HepG2 (cell line): ENCODE data around the gene ZSCAN26. TPM values are rescaled to one million over a fixed set of nuclear protein-coding genes. Genes with fewer than 3 reads are reported as not detected.
A peak's percentile ranks its signal among the peaks of the same experiment; 100 is the strongest.

Source experiments
- ATAC-seq: fragments of 200-7000 bp; cut with Tn5 transposase; 3 replicates; pipeline ENCODE4 v1.9.1; 2020; ENCODE audit warnings: mild to moderate bottlenecking, moderate library complexity
- BruUV-seq: library from RNA; stranded (reverse); fragments of 400-500 nt; replicated peaks from 2 replicates; lab custom pipeline; 2021; lab: Mats Ljungman, UMichigan
- CTCF ChIA-PET: fragments of 300-600 bp; formaldehyde crosslinking; extraction: SDS; loops from one replicate; lab custom pipeline; 2021; ENCODE audit warnings: low total read pairs, inconsistent platforms, low intra/inter-chr PET ratio; lab: Yijun Ruan, JAX
- POLR2A ChIA-PET: fragments of 350-600 bp; sonication (Branson Sonifier 250); formaldehyde crosslinking; loops from one replicate; lab custom pipeline; 2020; ENCODE audit warnings: antibody characterized with exemption, inconsistent platforms; lab: Yijun Ruan, JAX
- DNase-seq: peaks from one replicate; pipeline ENCODE4 v3.0.0-alpha.2; 2015; ENCODE audit warnings: low spot score
- FAIRE-seq: peaks from 3 replicates; lab custom pipeline; 2011; peaks lifted over from hg19 to GRCh38; lab: Jason Lieb, UNC
- H2AFZ ChIP-seq: one replicate; pipeline ENCODE4 v1.6.1; 2011; ENCODE audit warnings: low read length, inconsistent platforms
- H3K27ac ChIP-seq: fragments of 300-600 bp; 3 replicates; pipeline ENCODE4 v1.8.0; 2011; ENCODE audit warnings: mixed run types, mild to moderate bottlenecking, mixed read lengths, low read length, inconsistent platforms; ENCODE audit not compliant: insufficient read depth; ENCODE audit errors: extremely low read length
- H3K27me3 ChIP-seq, 2 experiments: fragments of 200-600 bp in 1 of 2; 2 replicates in 1 of 2; 3 replicates in 1 of 2; pipeline versions ENCODE4 v1.6.0 to v1.8.0; 2011; ENCODE audit warnings: low read length in 2 of 2, mild to moderate bottlenecking in 2 of 2, moderate library complexity in 2 of 2, inconsistent platforms in 1 of 2; ENCODE audit not compliant: insufficient read depth in 2 of 2, control insufficient read depth in 1 of 2
- H3K36me3 ChIP-seq, 2 experiments: fragments of 200-600 bp in 1 of 2; replicated peaks in 1 of 2; 2 replicates in 1 of 2; 3 replicates in 1 of 2; pipeline versions ENCODE4 v1.5.1 to v1.8.0; 2011; ENCODE audit warnings: low read length in 2 of 2, inconsistent platforms in 1 of 2; ENCODE audit not compliant: insufficient read depth in 2 of 2, control insufficient read depth in 1 of 2
- H3K4me1 ChIP-seq: 2 replicates; pipeline ENCODE4 v1.5.1; 2012; ENCODE audit warnings: low read length, inconsistent platforms; ENCODE audit not compliant: insufficient read depth
- H3K4me2 ChIP-seq: 2 replicates; pipeline ENCODE4 v1.6.0; 2011; ENCODE audit warnings: low read depth, low read length, inconsistent platforms
- H3K4me3 ChIP-seq, 3 experiments: fragments of 200-600 bp in 1 of 3; sonication (generic), shearing (Covaris generic) in 1 of 3; replicated peaks in 1 of 3; 2 replicates each; pipeline ENCODE4 v1.5.1; 2011 to 2016; ENCODE audit warnings: low read length in 3 of 3, inconsistent platforms in 2 of 3, low read depth in 2 of 3, mild to moderate bottlenecking in 2 of 3, control low read depth in 1 of 3, mixed read lengths in 1 of 3; ENCODE audit not compliant: insufficient read depth in 1 of 3
- H3K79me2 ChIP-seq: one replicate; pipeline ENCODE4 v1.6.1; 2011; ENCODE audit warnings: low read length, inconsistent platforms; ENCODE audit not compliant: insufficient read depth
- H3K9ac ChIP-seq: 2 replicates; pipeline ENCODE4 v1.6.0; 2011; ENCODE audit warnings: mild to moderate bottlenecking, low read depth, low read length, inconsistent platforms; ENCODE audit not compliant: insufficient read depth
- H3K9me3 ChIP-seq: 2 replicates; pipeline ENCODE4 v1.5.1; 2012; ENCODE audit warnings: mild to moderate bottlenecking, low read length
- H4K20me1 ChIP-seq: 2 replicates; pipeline ENCODE4 v1.6.0; 2011; ENCODE audit warnings: inconsistent platforms, mild to moderate bottlenecking, low read length, moderate library complexity; ENCODE audit not compliant: insufficient read depth
- AHR ChIP-seq: IDR thresholded peaks from 2 replicates; pipeline ENCODE4 v1.6.1; 2018; ENCODE audit warnings: missing genetic modification reagents, missing compliant biosample characterization
- ARHGAP35 ChIP-seq: sonication (generic); formaldehyde crosslinking; IDR thresholded peaks from 2 replicates; pipeline ENCODE4 v1.9.0; 2022; ENCODE audit warnings: mild to moderate bottlenecking, inconsistent platforms, moderate library complexity, missing genetic modification reagents, borderline replicate concordance
- FOXA3 ChIP-seq: IDR thresholded peaks from 2 replicates; pipeline ENCODE4 v1.6.1; 2016; ENCODE audit warnings: missing genetic modification reagents, missing compliant biosample characterization
- KMT2A ChIP-seq: sonication (generic); formaldehyde crosslinking; IDR thresholded peaks from 2 replicates; pipeline ENCODE4 v1.4.0; 2020; ENCODE audit warnings: missing genetic modification reagents
- POLR2A ChIP-seq, 2 experiments: IDR thresholded peaks; 2 replicates each; pipeline ENCODE4 v1.6.1; 2011; ENCODE audit warnings: low read depth in 2 of 2, low read length in 2 of 2, mild to moderate bottlenecking in 1 of 2, moderate library complexity in 1 of 2; ENCODE audit not compliant: insufficient read depth in 1 of 2
- RBFOX2 ChIP-seq: fragments of 200-400 bp; formaldehyde crosslinking; IDR thresholded peaks from 2 replicates; pipeline ENCODE4 v1.6.1; 2017; ENCODE audit warnings: low read depth, mild to moderate bottlenecking, low read length
- TBL1XR1 ChIP-seq: fragments of 150-350 bp; IDR thresholded peaks from 2 replicates; pipeline ENCODE4 v1.6.1; 2014; ENCODE audit warnings: borderline replicate concordance, low read length; ENCODE audit not compliant: partially characterized antibody
- WGBS: methylation state at CpG from one replicate; pipeline ENCODE4 v1.1.6; 2017; ENCODE audit warnings: low lambda C conversion rate; 5-methylcytosine and 5-hydroxymethylcytosine counted together
- in situ Hi-C: cut with HindIII; loops from 2 replicates; pipeline ENCODE4 v1.10.0; 2017; ENCODE audit warnings: low pct_unique_long_range_greater_than_20kb; ENCODE audit not compliant: extremely low pct_ligation_motif_present
- intact Hi-C: fragments of 100-400 bp; cut with micrococcal nuclease; formaldehyde crosslinking; loops from one replicate; pipeline ENCODE4 v1.10.0; 2022; ENCODE audit not compliant: unreplicated experiment
- polyA plus RNA-seq, 8 experiments: library from polyadenylated mRNA; depleted of rRNA in 3 of 8; stranded (reverse) in 7 of 8; unstranded in 1 of 8; fragments of >200 nt; fragmentation: Illumina TruSeq in 4 of 8; extraction: Trizol in 4 of 8; gene quantifications; 2 replicates each; pipeline versions ENCODE4 v1.2.1 to v1.2.3, GENCODE V29; 2011 to 2016; ENCODE audit warnings: low read depth in 4 of 8, missing spikeins in 1 of 8, mixed read lengths in 1 of 8; ENCODE audit not compliant: insufficient read depth in 1 of 8
- total RNA-seq, 5 experiments: library from RNA; depleted of rRNA; stranded (reverse); fragments of >200 nt; fragmentation: Illumina TruSeq; extraction: Trizol; gene quantifications; 2 replicates each; pipeline ENCODE4 v1.2.3, GENCODE V29; 2016; ENCODE audit warnings: low read depth in 1 of 5
- TF ChIP-seq, protein P1 (sequence below), 2 experiments: sonication (generic) in 1 of 2; formaldehyde crosslinking in 1 of 2; IDR thresholded peaks; 2 replicates each; pipeline versions ENCODE4 v1.4.0 to v1.6.1; 2016 to 2020; ENCODE audit warnings: borderline replicate concordance in 1 of 2, low read depth in 1 of 2, mild to moderate bottlenecking in 1 of 2, missing genetic modification reagents in 1 of 2

The ZSCAN26 gene
- total and polyA plus RNA-seq, 2 of the 13 experiments (the other 11 are each of a cell fraction or from before 2014, with no cell fraction given): 12.0 to 15.6 TPM

DNA sequence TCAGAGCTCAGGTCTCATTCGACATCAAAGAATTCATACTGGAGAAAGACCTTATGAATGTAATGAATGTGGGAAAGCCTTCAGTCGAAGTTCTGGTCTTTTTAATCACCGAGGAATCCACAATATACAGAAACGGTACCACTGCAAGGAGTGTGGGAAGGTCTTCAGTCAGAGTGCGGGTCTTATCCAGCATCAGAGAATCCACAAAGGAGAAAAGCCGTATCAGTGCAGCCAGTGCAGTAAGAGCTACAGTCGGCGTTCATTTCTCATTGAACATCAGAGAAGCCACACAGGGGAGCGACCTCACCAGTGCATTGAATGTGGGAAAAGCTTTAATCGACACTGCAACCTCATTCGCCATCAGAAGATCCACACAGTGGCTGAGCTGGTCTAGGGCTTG is 34.2 kb upstream of the ZSCAN26 start:
- Histone ChIP-seq H3K4me3 (no peak overlapping the region), H3K9ac (no peak overlapping the region), H3K9me3 (no peaks in the 10 kb centered on the region), H3K4me1 (no peaks in the 10 kb centered on the region), H4K20me1 (no peaks in the 10 kb centered on the region), H3K4me2 (no peak overlapping the region), H3K27ac (no peak overlapping the region), H3K36me3 (peaks cover 16 to 42% of the 10 kb centered on the region in 2 experiments), H3K79me2 (no peaks in the 10 kb centered on the region), H2AFZ (no peak overlapping the region), H3K27me3 (no peaks in the 10 kb centered on the region)
- DNase-seq: no peak
- in situ Hi-C loops: no loop called here
- TF ChIP-seq ARHGAP35 (no peak), RBFOX2 (0 out of 2 replicates have a peak, but pooled peaks have one; percentile 28), FOXA3 (CRISPR knock-in tag) (no peak), POLR2A (IDR thresholded peaks at IDR 0.05; ENCODE audit: insufficient read depth in 1 of 2, low read depth in 2 of 2, low read length in 2 of 2) (no peak), KMT2A (CRISPR knock-in tag) (no peak), AHR (CRISPR knock-in tag) (no peak), TBL1XR1 (no peak)
- TF ChIP-seq, protein P1, sequence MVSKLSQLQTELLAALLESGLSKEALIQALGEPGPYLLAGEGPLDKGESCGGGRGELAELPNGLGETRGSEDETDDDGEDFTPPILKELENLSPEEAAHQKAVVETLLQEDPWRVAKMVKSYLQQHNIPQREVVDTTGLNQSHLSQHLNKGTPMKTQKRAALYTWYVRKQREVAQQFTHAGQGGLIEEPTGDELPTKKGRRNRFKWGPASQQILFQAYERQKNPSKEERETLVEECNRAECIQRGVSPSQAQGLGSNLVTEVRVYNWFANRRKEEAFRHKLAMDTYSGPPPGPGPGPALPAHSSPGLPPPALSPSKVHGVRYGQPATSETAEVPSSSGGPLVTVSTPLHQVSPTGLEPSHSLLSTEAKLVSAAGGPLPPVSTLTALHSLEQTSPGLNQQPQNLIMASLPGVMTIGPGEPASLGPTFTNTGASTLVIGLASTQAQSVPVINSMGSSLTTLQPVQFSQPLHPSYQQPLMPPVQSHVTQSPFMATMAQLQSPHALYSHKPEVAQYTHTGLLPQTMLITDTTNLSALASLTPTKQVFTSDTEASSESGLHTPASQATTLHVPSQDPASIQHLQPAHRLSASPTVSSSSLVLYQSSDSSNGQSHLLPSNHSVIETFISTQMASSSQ (IDR thresholded peaks at IDR 0.05; ENCODE audit: low read depth): no peak
- TF ChIP-seq, protein P1 (CRISPR knock-in tag; IDR thresholded peaks at IDR 0.05; ENCODE audit: borderline replicate concordance): no peak
- CTCF ChIA-PET: no interaction called here
- 94% methylated on average over 11 of the region's 11 CpGs for WGBS
- intact Hi-C loops: no loop called here
- FAIRE-seq: no peak
- POLR2A ChIA-PET: no interaction called here
- BruUV-seq: no TSS peak
- no peak for ATAC-seq
